H1 (cell line): ENCODE results near the gene FLNC. TPM values are rescaled to one million over a fixed set of nuclear protein-coding genes. Genes with fewer than 3 reads are reported as not detected.

Experiments used
- BACH1 ChIP-seq: IDR thresholded peaks from 2 replicates; pipeline ENCODE4 v1.6.1; 2012; ENCODE audit warnings: low read length, improper control_type of control experiment
- CBX5 ChIP-seq: fragments of 300-800, 300-1000 bp; sonication (generic); IDR thresholded peaks from 2 replicates; pipeline ENCODE4 v1.7.1; 2016; ENCODE audit warnings: antibody characterized with exemption, low read length, low read depth
- CHD7 ChIP-seq: fragments of 300-600 bp; sonication (generic); IDR thresholded peaks from 2 replicates; pipeline ENCODE4 v1.7.1; 2012; ENCODE audit warnings: low read length, moderate library complexity, mild to moderate bottlenecking, inconsistent platforms; ENCODE audit not compliant: insufficient replicate concordance
- GTF2F1 ChIP-seq: IDR thresholded peaks from 2 replicates; pipeline ENCODE4 v1.6.1; 2012; ENCODE audit warnings: low read depth, low read length, improper control_type of control experiment, borderline replicate concordance
- KDM1A ChIP-seq: fragments of 200-600, 300-600 bp; sonication (generic); IDR thresholded peaks from 2 replicates; pipeline ENCODE4 v1.7.1; 2016; ENCODE audit warnings: mild to moderate bottlenecking, low read length, borderline replicate concordance
- NRF1 ChIP-seq: IDR thresholded peaks from 2 replicates; pipeline ENCODE4 v1.6.1; 2011; ENCODE audit warnings: mild to moderate bottlenecking, low read depth, low read length, improper control_type of control experiment
- SP4 ChIP-seq: IDR thresholded peaks from 2 replicates; pipeline ENCODE4 v1.6.1; 2012; ENCODE audit warnings: low read length, inconsistent platforms
- polyA plus RNA-seq, 7 experiments: library from polyadenylated mRNA; depleted of rRNA in 3 of 7; stranded (reverse) in 5 of 7; unstranded in 2 of 7; fragments of >200 nt in 5 of 7; fragments of 200-250 nt in 2 of 7; gene quantifications; 1 replicate in 5 of 7; 2 replicates in 1 of 7; 4 replicates in 1 of 7; pipeline versions ENCODE4 v1.2.1 to v1.2.3, GENCODE V29; 2011 to 2013; ENCODE audit warnings: missing spikeins in 2 of 7, mixed read lengths in 2 of 7
- total RNA-seq: library from RNA; stranded (reverse); fragmentation: NEBNext Ultra II Directional; extraction: Animal tissue kit (Norgen Biotek cat#: 25700); gene quantifications from 2 replicates; pipeline ENCODE4 v1.2.1, GENCODE V29; 2021

FLNC gene
- total and polyA plus RNA-seq, 2 of the 8 experiments (the other 6 are each of a cell fraction or from before 2014, with no cell fraction given), result 1.9 to 10.7 TPM

GRCh38 chr7:128885370-128886187 is 55.4 kb downstream of the FLNC start (continued):
- TF ChIP-seq CHD7, result no peak
- TF ChIP-seq CBX5, result no peak
- no peak for TF ChIP-seq NRF1
- TF ChIP-seq GTF2F1, result no peak
- TF ChIP-seq SP4, result no peak
- no peak for TF ChIP-seq KDM1A
- TF ChIP-seq BACH1, result no peak
